ENCODE data around the gene SIM2. TPM values are rescaled to one million over a fixed set of nuclear protein-coding genes. Genes with fewer than 3 reads are reported as not detected.

SIM2 gene
- total and polyA plus RNA-seq, 2 experiments from 2014 or later: 0.16 to 0.49 TPM

- no peaks in the 10 kb centered on the region for H3K9me3 Mint-ChIP-seq
- H3K4me1 Mint-ChIP-seq: peaks cover 17% of the 10 kb centered on the region
- no peak for TF ChIP-seq ETS1 (IDR thresholded peaks at IDR 0.05)
- TF ChIP-seq ZNF331 (CRISPR knock-in tag; IDR thresholded peaks at IDR 0.05; ENCODE audit: low read depth): no peak
- no peak for TF ChIP-seq NANOG (IDR thresholded peaks at IDR 0.05; ENCODE audit: borderline replicate concordance)
- no peak for TF ChIP-seq EZH2phosphoT487 (IDR thresholded peaks at IDR 0.05; ENCODE audit: unreplicated experiment)
- no peak for TF ChIP-seq EZH2 (IDR thresholded peaks at IDR 0.05; ENCODE audit: low read depth, unreplicated experiment)
- no peak for TF ChIP-seq STAT1 (IDR thresholded peaks at IDR 0.05; ENCODE audit: unreplicated experiment)
- no peak for TF ChIP-seq ZNF114 (CRISPR knock-in tag; IDR thresholded peaks at IDR 0.05)
- TF ChIP-seq CTCF (conservative IDR thresholded peaks at IDR 0.05; ENCODE audit: low read depth in 2 of 2): no peak
- TF ChIP-seq ZNF462 (CRISPR knock-in tag; IDR thresholded peaks at IDR 0.05): no peak
- TF ChIP-seq JUNB (IDR thresholded peaks at IDR 0.05; ENCODE audit: unreplicated experiment): no peak
- no peak for TF ChIP-seq REST (IDR thresholded peaks at IDR 0.05; ENCODE audit: unreplicated experiment)
- TF ChIP-seq CREB1 (CRISPR knock-in tag; IDR thresholded peaks at IDR 0.05; ENCODE audit: low read depth): no peak
- no peak for TF ChIP-seq POLR2AphosphoS5 (IDR thresholded peaks at IDR 0.05; ENCODE audit: low read depth)
Observed at GRCh38 chr21:36665806-36666205, 33.1 kb upstream of the SIM2 start.

More at GRCh38 chr21:36665806-36666205, 33.1 kb upstream of the SIM2 start:
- no peak overlapping the region for H3K4me3 Mint-ChIP-seq
- peaks cover 27% of the 10 kb centered on the region for H3K27me3 Mint-ChIP-seq (ENCODE audit: insufficient read depth, low read depth, poor library complexity)
- Histone ChIP-seq H3K27me3 (ENCODE audit: insufficient read depth) (no peaks in the 10 kb centered on the region), H3K4me3 (no peak overlapping the region), H3K9me2 (ENCODE audit: insufficient read depth) (no peaks in the 10 kb centered on the region), H3K27ac (ENCODE audit: low read depth) (no peak overlapping the region), H3K4me1 (ENCODE audit: insufficient read depth) (no peaks in the 10 kb centered on the region), H3F3A (replicated peaks; ENCODE audit: low read depth) (no peaks in the 10 kb centered on the region), H2AFZ (no peak overlapping the region), H4K20me1 (replicated peaks; ENCODE audit: insufficient read depth) (no peaks in the 10 kb centered on the region), H3K4me2 (no peak overlapping the region), H3K79me2 (replicated peaks; ENCODE audit: insufficient read depth) (no peaks in the 10 kb centered on the region), H3K36me3 (ENCODE audit: insufficient read depth) (no peaks in the 10 kb centered on the region)
- no peak for ATAC-seq
- no peak for DNase-seq (ENCODE audit: low spot score)
- no peak overlapping the region for H3K27ac Mint-ChIP-seq
- no peaks in the 10 kb centered on the region for H3K36me3 Mint-ChIP-seq (ENCODE audit: low read depth)
